SK-N-SH (cell line): ENCODE data around the gene SHCBP1L. TPM values are rescaled to one million over a fixed set of nuclear protein-coding genes. Genes with fewer than 3 reads are reported as not detected.

Source experiments
- CTCF ChIA-PET: fragments of 300-600, 350-600 bp; formaldehyde crosslinking; extraction: SDS; loops from one replicate; lab custom pipeline; 2021; lab: Yijun Ruan, JAX
- POLR2A ChIA-PET: fragments of 350-600 bp; sonication (Branson Sonifier 250); formaldehyde crosslinking; extraction: SDS; loops from one replicate; lab custom pipeline; 2020; ENCODE audit warnings: antibody characterized with exemption, inconsistent platforms; lab: Yijun Ruan, JAX
- DNase-seq: peaks from one replicate; pipeline ENCODE4 v3.0.0; 2012
- H2AFZ ChIP-seq: fragments of 200-600 bp; sonication (generic); 2 replicates; pipeline ENCODE4 v1.8.1; 2016; ENCODE audit warnings: antibody characterized with exemption, mild to moderate bottlenecking, low read depth
- H3F3A ChIP-seq: fragments of 200-600 bp; sonication (generic); replicated peaks from 2 replicates; pipeline ENCODE3; 2016; ENCODE audit warnings: antibody characterized with exemption, mild to moderate bottlenecking; ENCODE audit not compliant: insufficient read depth
- H3K27ac ChIP-seq, 2 experiments: fragments of 200-500 bp in 1 of 2; fragments of 200-600 bp in 1 of 2; sonication (Bioruptor generic) in 1 of 2; sonication (generic), shearing (Covaris generic) in 1 of 2; 2 replicates each; pipeline versions ENCODE4 v1.5.1 to v1.6.1; 2014 to 2016; ENCODE audit warnings: low read depth in 2 of 2, inconsistent platforms in 1 of 2, low read length in 1 of 2, mild to moderate bottlenecking in 1 of 2, mixed read lengths in 1 of 2
- H3K27me3 ChIP-seq: fragments of 200-600 bp; sonication (generic), shearing (Covaris generic); 2 replicates; pipeline ENCODE4 v1.6.1; 2016; ENCODE audit warnings: mixed run types; ENCODE audit not compliant: insufficient read depth
- H3K36me3 ChIP-seq, 2 experiments: fragments of 200-500 bp in 1 of 2; fragments of 200-600 bp in 1 of 2; sonication (Bioruptor generic) in 1 of 2; sonication (generic) in 1 of 2; replicated peaks in 1 of 2; 2 replicates each; pipeline versions ENCODE3 to v1.5.1; 2014 to 2016; ENCODE audit warnings: low read length in 1 of 2, mild to moderate bottlenecking in 1 of 2; ENCODE audit not compliant: insufficient read depth in 2 of 2, control insufficient read depth in 1 of 2
- H3K4me1 ChIP-seq, 2 experiments: fragments of 200-500 bp in 1 of 2; fragments of 200-600 bp in 1 of 2; sonication (Bioruptor generic) in 1 of 2; sonication (generic), shearing (Covaris generic) in 1 of 2; 2 replicates each; pipeline versions ENCODE4 v1.5.1 to v1.6.1; 2014 to 2016; ENCODE audit warnings: low read depth in 1 of 2, low read length in 1 of 2, mixed run types in 1 of 2; ENCODE audit not compliant: insufficient read depth in 2 of 2, control insufficient read depth in 1 of 2
- H3K4me2 ChIP-seq: fragments of 200-600 bp; sonication (generic), shearing (Covaris generic); 2 replicates; pipeline ENCODE4 v1.6.1; 2017; ENCODE audit warnings: mixed run types
- H3K4me3 ChIP-seq, 2 experiments: fragments of 200-500 bp in 1 of 2; fragments of 200-600 bp in 1 of 2; sonication (Bioruptor generic) in 1 of 2; sonication (generic), shearing (Covaris generic) in 1 of 2; 2 replicates each; pipeline versions ENCODE4 v1.5.1 to v1.8.1; 2014 to 2016; ENCODE audit warnings: low read depth in 2 of 2, inconsistent platforms in 1 of 2, low read length in 1 of 2, mild to moderate bottlenecking in 1 of 2, mixed read lengths in 1 of 2, moderate library complexity in 1 of 2
- H3K79me2 ChIP-seq: fragments of 200-600 bp; sonication (generic); 2 replicates; pipeline ENCODE4 v1.8.1; 2017; ENCODE audit warnings: mild to moderate bottlenecking; ENCODE audit not compliant: insufficient read depth
- H3K9ac ChIP-seq: fragments of 200-600 bp; sonication (generic); 2 replicates; pipeline ENCODE4 v1.6.1; 2017; ENCODE audit warnings: mixed run types
- H3K9me2 ChIP-seq: fragments of 200-600 bp; sonication (generic); 2 replicates; pipeline ENCODE4 v1.6.1; 2017; ENCODE audit warnings: mixed run types
- H3K9me3 ChIP-seq: fragments of 200-600 bp; sonication (generic); 2 replicates; pipeline ENCODE4 v1.6.1; 2017; ENCODE audit warnings: mixed run types, mild to moderate bottlenecking, moderate library complexity
- H4K20me1 ChIP-seq: fragments of 200-600 bp; sonication (generic); 2 replicates; pipeline ENCODE4 v1.6.1; 2017; ENCODE audit warnings: mild to moderate bottlenecking, mixed run types; ENCODE audit not compliant: insufficient read depth
- EP300 ChIP-seq, 2 experiments: IDR thresholded peaks; 2 replicates each; pipeline versions ENCODE4 v1.4.0 to v1.6.1; 2012; ENCODE audit warnings: borderline replicate concordance in 1 of 2, low read depth in 1 of 2, low read length in 1 of 2
- FOSL2 ChIP-seq: IDR thresholded peaks from 2 replicates; pipeline ENCODE4 v1.4.0; 2012; ENCODE audit warnings: low read depth, mild to moderate bottlenecking, moderate library complexity, borderline replicate concordance
- FOXJ3 ChIP-seq: sonication (generic); formaldehyde crosslinking; IDR thresholded peaks from 2 replicates; pipeline ENCODE4 v1.5.1; 2020; ENCODE audit warnings: mild to moderate bottlenecking, missing genetic modification reagents
- FOXM1 ChIP-seq: IDR thresholded peaks from 2 replicates; pipeline ENCODE4 v1.4.0; 2012; ENCODE audit warnings: low read depth, mild to moderate bottlenecking
- GATA2 ChIP-seq: sonication (generic); formaldehyde crosslinking; IDR thresholded peaks from 2 replicates; pipeline ENCODE4 v1.5.0; 2020; ENCODE audit warnings: mild to moderate bottlenecking, missing genetic modification reagents
- IRF3 ChIP-seq: fragments of 150-350 bp; IDR thresholded peaks from 2 replicates; pipeline ENCODE4 v1.6.1; 2016; ENCODE audit warnings: mild to moderate bottlenecking, low read depth, low read length
- JUND ChIP-seq: IDR thresholded peaks from 2 replicates; pipeline ENCODE4 v1.4.0; 2012
- MEF2A ChIP-seq: IDR thresholded peaks from 2 replicates; pipeline ENCODE4 v1.4.0; 2012; ENCODE audit warnings: low read depth, borderline replicate concordance
- NFIC ChIP-seq: IDR thresholded peaks from 2 replicates; pipeline ENCODE4 v1.4.0; 2012; ENCODE audit warnings: borderline replicate concordance
- NRF1 ChIP-seq: IDR thresholded peaks from 2 replicates; pipeline ENCODE4 v1.6.1; 2012; ENCODE audit warnings: low read depth, mild to moderate bottlenecking, low read length
- PBX3 ChIP-seq: IDR thresholded peaks from 2 replicates; pipeline ENCODE4; 2012
- POLR2AphosphoS5 ChIP-seq: IDR thresholded peaks from 2 replicates; pipeline ENCODE4 v1.6.1; 2012; ENCODE audit warnings: low read depth, low read length
- RAD21 ChIP-seq: IDR thresholded peaks from 2 replicates; pipeline ENCODE4 v1.6.1; 2012; ENCODE audit warnings: mild to moderate bottlenecking, low read length
- SIN3A ChIP-seq: IDR thresholded peaks from 2 replicates; pipeline ENCODE4 v1.6.1; 2012; ENCODE audit warnings: low read depth, mild to moderate bottlenecking, low read length, moderate library complexity, borderline replicate concordance
- TAF1 ChIP-seq: IDR thresholded peaks from 2 replicates; pipeline ENCODE4 v1.6.1; 2012; ENCODE audit warnings: low read depth, mild to moderate bottlenecking, low read length, moderate library complexity, borderline replicate concordance
- TCF12 ChIP-seq: IDR thresholded peaks from 2 replicates; pipeline ENCODE4 v1.4.0; 2012
- YY1 ChIP-seq: IDR thresholded peaks from 2 replicates; pipeline ENCODE4 v1.4.0; 2012; ENCODE audit warnings: low read depth, mild to moderate bottlenecking
- WGBS: methylation state at CpG from one replicate; pipeline ENCODE4 v1.1.6; 2017; ENCODE audit warnings: low lambda C conversion rate; 5-methylcytosine and 5-hydroxymethylcytosine counted together
- polyA plus RNA-seq, 3 experiments: library from polyadenylated mRNA; depleted of rRNA; stranded (reverse); fragments of >200 nt; gene quantifications; 2 replicates each; pipeline ENCODE4 v1.2.3, GENCODE V29; 2012
- TF ChIP-seq, protein P1 (sequence below): IDR thresholded peaks from 2 replicates; pipeline ENCODE4 v1.4.0; 2012; ENCODE audit warnings: low read depth, borderline replicate concordance

The SHCBP1L gene
- polyA plus RNA-seq, 1 of the 3 experiments (the other 2 are of a cell fraction) = not detected

DNA sequence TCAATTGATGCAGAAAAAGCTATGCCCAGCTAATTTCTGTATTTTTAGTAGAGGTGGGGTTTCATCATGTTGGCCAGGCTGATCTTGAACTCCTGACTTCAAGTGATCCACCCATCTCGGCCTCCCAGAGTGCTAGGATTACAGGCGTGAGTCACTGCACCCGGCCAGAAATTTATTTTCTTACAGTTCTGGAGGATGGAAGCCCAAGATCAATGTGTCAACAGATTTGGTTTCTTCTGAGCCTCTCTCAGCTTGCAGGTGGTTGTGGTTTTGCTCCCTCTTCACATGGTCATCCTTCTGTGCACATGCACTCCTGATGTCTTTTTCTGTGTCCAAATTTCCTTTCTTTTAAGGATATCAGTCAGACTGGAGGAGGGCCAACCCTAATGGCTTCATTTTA is 35.6 kb downstream of the SHCBP1L start:
- Histone ChIP-seq H3K4me3 (no peak overlapping the region), H3K9me2 (no peaks in the 10 kb centered on the region), H3K27me3 (no peaks in the 10 kb centered on the region; the same call in 1 of the 2 replicates), H3K4me2 (no peak overlapping the region), H3K36me3 (no peaks in the 10 kb centered on the region), H3K9me3 (peaks cover 4% of the 10 kb centered on the region; the same call in 1 of the 2 replicates), H3K27ac (no peak overlapping the region), H4K20me1 (no peaks in the 10 kb centered on the region), H3K79me2 (no peaks in the 10 kb centered on the region), H3K9ac (no peak overlapping the region), H2AFZ (no peak overlapping the region), H3F3A (no peaks in the 10 kb centered on the region), H3K4me1 (no peaks in the 10 kb centered on the region)
- CTCF ChIA-PET = no interaction called here
- no peak for DNase-seq
- TF ChIP-seq RAD21 (no peak), FOXM1 (no peak), FOXJ3 (CRISPR knock-in tag) (no peak), MEF2A (no peak), YY1 (no peak), JUND (no peak), FOSL2 (no peak), PBX3 (no peak), EP300 (IDR thresholded peaks at IDR 0.05; ENCODE audit: borderline replicate concordance in 1 of 2, low read depth in 1 of 2, low read length in 1 of 2) (no peak), SIN3A (no peak), NFIC (no peak), IRF3 (no peak), TAF1 (no peak), GATA2 (CRISPR knock-in tag) (no peak), NRF1 (no peak), TCF12 (no peak), POLR2AphosphoS5 (no peak)
- TF ChIP-seq, protein P1, sequence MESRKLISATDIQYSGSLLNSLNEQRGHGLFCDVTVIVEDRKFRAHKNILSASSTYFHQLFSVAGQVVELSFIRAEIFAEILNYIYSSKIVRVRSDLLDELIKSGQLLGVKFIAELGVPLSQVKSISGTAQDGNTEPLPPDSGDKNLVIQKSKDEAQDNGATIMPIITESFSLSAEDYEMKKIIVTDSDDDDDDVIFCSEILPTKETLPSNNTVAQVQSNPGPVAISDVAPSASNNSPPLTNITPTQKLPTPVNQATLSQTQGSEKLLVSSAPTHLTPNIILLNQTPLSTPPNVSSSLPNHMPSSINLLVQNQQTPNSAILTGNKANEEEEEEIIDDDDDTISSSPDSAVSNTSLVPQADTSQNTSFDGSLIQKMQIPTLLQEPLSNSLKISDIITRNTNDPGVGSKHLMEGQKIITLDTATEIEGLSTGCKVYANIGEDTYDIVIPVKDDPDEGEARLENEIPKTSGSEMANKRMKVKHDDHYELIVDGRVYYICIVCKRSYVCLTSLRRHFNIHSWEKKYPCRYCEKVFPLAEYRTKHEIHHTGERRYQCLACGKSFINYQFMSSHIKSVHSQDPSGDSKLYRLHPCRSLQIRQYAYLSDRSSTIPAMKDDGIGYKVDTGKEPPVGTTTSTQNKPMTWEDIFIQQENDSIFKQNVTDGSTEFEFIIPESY = no peak
- WGBS = 64% methylated on average over 3 of the region's 3 CpGs
- POLR2A ChIA-PET = no interaction called here
